Fibroblast of lung (primary cell): Measurements from ENCODE around the gene SPRY2. TPM values are rescaled to one million over a fixed set of nuclear protein-coding genes. Genes with fewer than 3 reads are reported as not detected.

Experiments used
- DNase-seq, 2 donors: peaks; one replicate each; pipeline versions ENCODE4 v3.0.0 to v3.0.0-alpha.2; 2010; ENCODE audit warnings: low read depth in 2 of 2
- H2AFZ ChIP-seq: 2 replicates; pipeline ENCODE4 v1.5.1; 2012; ENCODE audit warnings: low read length, control low read depth, inconsistent platforms
- H3K27ac ChIP-seq: 2 replicates; pipeline ENCODE4 v1.5.1; 2011; ENCODE audit warnings: low read length, control low read depth; ENCODE audit not compliant: insufficient read depth
- H3K27me3 ChIP-seq: 2 replicates; pipeline ENCODE4 v1.5.1; 2011; ENCODE audit warnings: mild to moderate bottlenecking, low read length; ENCODE audit not compliant: control insufficient read depth, insufficient read depth
- H3K36me3 ChIP-seq: 2 replicates; pipeline ENCODE4 v1.5.1; 2011; ENCODE audit warnings: low read length; ENCODE audit not compliant: control insufficient read depth, insufficient read depth
- H3K4me1 ChIP-seq: 2 replicates; pipeline ENCODE4 v1.5.1; 2011; ENCODE audit warnings: low read length; ENCODE audit not compliant: control insufficient read depth, insufficient read depth; ENCODE audit errors: extremely low read depth
- H3K4me2 ChIP-seq: 2 replicates; pipeline ENCODE4 v1.5.1; 2011; ENCODE audit warnings: low read length, control low read depth; ENCODE audit not compliant: insufficient read depth; ENCODE audit errors: extremely low read depth
- H3K4me3 ChIP-seq, 4 experiments: fragments of 200-600 bp in 1 of 4; sonication (generic) in 1 of 4; replicated peaks in 1 of 4; 2 replicates each; pipeline ENCODE4 v1.5.1; 2011 to 2016; ENCODE audit warnings: low read length in 4 of 4, low read depth in 3 of 4, mild to moderate bottlenecking in 3 of 4, control low read depth in 2 of 4, inconsistent platforms in 1 of 4, mixed read lengths in 1 of 4; ENCODE audit not compliant: insufficient read depth in 1 of 4; ENCODE audit errors: control extremely low read depth in 1 of 4
- H3K79me2 ChIP-seq: 2 replicates; pipeline ENCODE4 v1.5.1; 2012; ENCODE audit warnings: mild to moderate bottlenecking, low read length, inconsistent platforms; ENCODE audit not compliant: control insufficient read depth, insufficient read depth
- H3K9ac ChIP-seq: 2 replicates; pipeline ENCODE4 v1.5.1; 2011; ENCODE audit warnings: mild to moderate bottlenecking, low read length, control low read depth; ENCODE audit not compliant: insufficient read depth
- H3K9me3 ChIP-seq: 2 replicates; pipeline ENCODE4 v1.5.1; 2012; ENCODE audit warnings: low read depth, low read length; ENCODE audit not compliant: control insufficient read depth, insufficient read depth
- H4K20me1 ChIP-seq: 2 replicates; pipeline ENCODE4 v1.5.1; 2011; ENCODE audit warnings: low read length; ENCODE audit not compliant: control insufficient read depth, insufficient read depth; ENCODE audit errors: extremely low read depth
- CTCF ChIP-seq, 2 donors: IDR thresholded peaks in 1 of 2; conservative IDR thresholded peaks in 1 of 2; 1 replicate in 1 of 2; 2 replicates in 1 of 2; pipeline ENCODE4 v1.5.1; 2011 to 2012; ENCODE audit warnings: low read length in 2 of 2, control low read depth in 1 of 2, inconsistent platforms in 1 of 2, low read depth in 1 of 2, mild to moderate bottlenecking in 1 of 2
- EZH2 ChIP-seq: IDR thresholded peaks from 2 replicates; pipeline ENCODE4 v1.5.1; 2012; ENCODE audit warnings: low read length, control low read depth, mild to moderate bottlenecking; ENCODE audit errors: missing control alignments
- polyA plus RNA-seq, 2 donors: library from polyadenylated mRNA; depleted of rRNA in 1 of 2; stranded (reverse) in 1 of 2; unstranded in 1 of 2; fragments of >200 nt; gene quantifications; 2 replicates each; pipeline ENCODE4 v1.2.1, GENCODE V29; 2011 to 2012; ENCODE audit warnings: missing spikeins in 1 of 2
- total RNA-seq: library from RNA; depleted of rRNA; stranded (reverse); fragments of >200 nt; gene quantifications from 2 replicates; pipeline ENCODE4 v1.2.1, GENCODE V29; 2014

SPRY2 gene
- total and polyA plus RNA-seq, 2 donors (not counting 1 experiment from before 2014, with no cell fraction given): 13.0 to 16.2 TPM

DNA sequence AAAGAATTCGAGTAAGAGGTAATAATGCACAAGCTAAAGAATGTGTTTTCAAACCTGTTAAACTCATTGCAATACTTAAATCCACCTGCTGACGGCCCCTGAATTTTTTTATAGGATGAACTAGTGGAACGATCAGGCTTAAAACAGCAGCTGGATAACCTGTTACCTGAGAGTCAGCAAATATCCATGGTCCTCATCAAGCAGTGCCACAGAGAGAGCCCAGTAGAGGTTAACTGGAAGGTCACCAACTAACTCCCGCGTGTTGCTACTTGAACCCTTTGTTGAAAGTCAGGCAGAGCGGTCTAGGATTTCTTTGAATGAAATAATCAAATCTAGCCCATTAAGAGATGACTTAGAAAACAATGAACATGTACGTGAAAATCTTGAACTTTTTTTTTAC is 47.6 kb upstream of the SPRY2 start:
- H3K9me3 ChIP-seq: no peaks in the 10 kb centered on the region
- no peak for DNase-seq
- no peak overlapping the region for H2AFZ ChIP-seq
- no peak overlapping the region for H3K4me2 ChIP-seq
- H3K4me3 ChIP-seq: no peak overlapping the region
- no peak overlapping the region for H3K27ac ChIP-seq
- H3K27me3 ChIP-seq: no peaks in the 10 kb centered on the region
- no peak for TF ChIP-seq EZH2
- TF ChIP-seq CTCF (conservative IDR thresholded peaks at IDR 0.05 in 1 of 2, IDR thresholded peaks at IDR 0.05 in 1 of 2; ENCODE audit: low read depth in 1 of 2, low read length in 2 of 2): no peak
- no peaks in the 10 kb centered on the region for H4K20me1 ChIP-seq
- no peaks in the 10 kb centered on the region for H3K4me1 ChIP-seq
- H3K9ac ChIP-seq: no peak overlapping the region
- H3K36me3 ChIP-seq: no peaks in the 10 kb centered on the region
- no peaks in the 10 kb centered on the region for H3K79me2 ChIP-seq

GRCh38 chr13:80386592-80386991 is 45.7 kb upstream of the SPRY2 start:
- H3K36me3 ChIP-seq: no peaks in the 10 kb centered on the region
- H3K4me1 ChIP-seq: no peaks in the 10 kb centered on the region
- TF ChIP-seq EZH2: no peak
- no peak for TF ChIP-seq CTCF (conservative IDR thresholded peaks at IDR 0.05 in 1 of 2, IDR thresholded peaks at IDR 0.05 in 1 of 2; ENCODE audit: low read depth in 1 of 2, low read length in 2 of 2)
- no peaks in the 10 kb centered on the region for H3K9me3 ChIP-seq
- no peak overlapping the region for H3K9ac ChIP-seq
- no peaks in the 10 kb centered on the region for H4K20me1 ChIP-seq
- H3K27ac ChIP-seq: no peak overlapping the region
- DNase-seq: no peak
- H2AFZ ChIP-seq: no peak overlapping the region
- no peak overlapping the region for H3K4me3 ChIP-seq
- no peaks in the 10 kb centered on the region for H3K79me2 ChIP-seq
- H3K27me3 ChIP-seq: no peaks in the 10 kb centered on the region
- H3K4me2 ChIP-seq: no peak overlapping the region

GRCh38 chr13:80386002-80386401 is 45.1 kb upstream of the SPRY2 start:
- no peak overlapping the region for H3K9ac ChIP-seq
- no peak overlapping the region for H3K27ac ChIP-seq
- H3K4me2 ChIP-seq: no peak overlapping the region
- TF ChIP-seq CTCF (conservative IDR thresholded peaks at IDR 0.05 in 1 of 2, IDR thresholded peaks at IDR 0.05 in 1 of 2; ENCODE audit: low read depth in 1 of 2, low read length in 2 of 2) (no peak), EZH2 (no peak)
- no peaks in the 10 kb centered on the region for H4K20me1 ChIP-seq
- H3K4me1 ChIP-seq: no peaks in the 10 kb centered on the region
- no peaks in the 10 kb centered on the region for H3K27me3 ChIP-seq
- no peak for DNase-seq
- no peak overlapping the region for H3K4me3 ChIP-seq
- no peaks in the 10 kb centered on the region for H3K36me3 ChIP-seq
- H2AFZ ChIP-seq: no peak overlapping the region
- H3K9me3 ChIP-seq: no peaks in the 10 kb centered on the region
- no peaks in the 10 kb centered on the region for H3K79me2 ChIP-seq
